K562 (cell line): ENCODE data around the gene DYNC2H1. TPM values are rescaled to one million over a fixed set of nuclear protein-coding genes. Genes with fewer than 3 reads are reported as not detected.

ENCODE experiments used
- ATAC-seq: fragments of 200-7000 bp; cut with Tn5 transposase; 3 replicates; pipeline ENCODE4 v1.9.1; 2020; ENCODE audit warnings: moderate library complexity
- BruUV-seq: library from RNA; stranded (reverse); fragments of 400-500 nt; replicated peaks from 2 replicates; lab custom pipeline; 2021; lab: Mats Ljungman, UMichigan
- CTCF ChIA-PET: fragments of 300-600 bp; formaldehyde crosslinking; extraction: SDS; loops from one replicate; lab custom pipeline; 2021; ENCODE audit warnings: low intra/inter-chr PET ratio; lab: Yijun Ruan, JAX
- POLR2A ChIA-PET: fragments of 300-600, 350-650 bp; sonication (Branson Sonifier 250); formaldehyde crosslinking; extraction: SDS; loops from one replicate; lab custom pipeline; 2021; ENCODE audit warnings: antibody characterized with exemption, inconsistent platforms; lab: Yijun Ruan, JAX
- DNase-seq, 4 experiments: peaks; one replicate each; pipeline versions ENCODE4 v3.0.0 to v3.0.0-alpha.2; 2011 to 2018; ENCODE audit warnings: low spot score in 3 of 4, mixed read lengths in 3 of 4; ENCODE audit errors: extremely low read depth in 1 of 4
- FAIRE-seq: peaks from 2 replicates; lab custom pipeline; 2011; peaks lifted over from hg19 to GRCh38; lab: Jason Lieb, UNC
- H2AFZ ChIP-seq: 2 replicates; pipeline ENCODE4 v1.6.0; 2011; ENCODE audit warnings: low read depth, low read length, control low read depth, inconsistent platforms
- H3K27ac ChIP-seq: fragments of 200-600 bp; 3 replicates; pipeline ENCODE4 v1.8.0; 2011; ENCODE audit warnings: low read depth, mild to moderate bottlenecking, control low read depth, inconsistent platforms, low read length, moderate library complexity, mixed read lengths; ENCODE audit errors: extremely low read depth
- H3K27me3 ChIP-seq, 2 experiments: fragments of 300-600 bp in 1 of 2; 2 replicates in 1 of 2; 3 replicates in 1 of 2; pipeline versions ENCODE4 v1.6.0 to v1.8.0; 2011; ENCODE audit warnings: inconsistent platforms in 2 of 2, low read length in 2 of 2, mild to moderate bottlenecking in 1 of 2, mixed read lengths in 1 of 2, moderate library complexity in 1 of 2; ENCODE audit not compliant: control insufficient read depth in 2 of 2, insufficient read depth in 2 of 2
- H3K36me3 ChIP-seq: fragments of 300-600 bp; 3 replicates; pipeline ENCODE4 v1.8.0; 2011; ENCODE audit warnings: mild to moderate bottlenecking, low read length, inconsistent platforms; ENCODE audit not compliant: control insufficient read depth, insufficient read depth
- H3K4me1 ChIP-seq, 2 experiments: fragments of 200-600 bp in 1 of 2; replicated peaks in 1 of 2; 2 replicates in 1 of 2; 3 replicates in 1 of 2; pipeline versions ENCODE4 v1.5.1 to v1.8.0; 2011; ENCODE audit warnings: inconsistent platforms in 2 of 2, low read length in 2 of 2, mild to moderate bottlenecking in 1 of 2, mixed read lengths in 1 of 2, moderate library complexity in 1 of 2; ENCODE audit not compliant: control insufficient read depth in 2 of 2, insufficient read depth in 2 of 2
- H3K4me2 ChIP-seq: 2 replicates; pipeline ENCODE4 v1.6.1; 2011; ENCODE audit warnings: low read length, control low read depth, inconsistent platforms, mixed read lengths; ENCODE audit not compliant: insufficient read depth
- H3K4me3 ChIP-seq: fragments of 200-600 bp; sonication (generic), shearing (Covaris generic); 2 replicates; pipeline ENCODE4 v1.5.1; 2016; ENCODE audit warnings: control low read depth, inconsistent platforms
- H3K79me2 ChIP-seq: fragments of 200-600 bp; 3 replicates; pipeline ENCODE4 v1.8.0; 2011; ENCODE audit warnings: low read length, inconsistent platforms; ENCODE audit not compliant: control insufficient read depth, insufficient read depth
- H3K9ac ChIP-seq, 2 experiments: 2 replicates each; pipeline versions ENCODE4 v1.6.0 to v1.6.1; 2011; ENCODE audit warnings: low read depth in 2 of 2, low read length in 2 of 2, control low read depth in 1 of 2, inconsistent platforms in 1 of 2, mild to moderate bottlenecking in 1 of 2, mixed read lengths in 1 of 2; ENCODE audit not compliant: insufficient read depth in 1 of 2
- H3K9me1 ChIP-seq: one replicate; pipeline ENCODE4 v1.6.0; 2011; ENCODE audit warnings: inconsistent platforms, mild to moderate bottlenecking, low read length, moderate library complexity; ENCODE audit not compliant: control insufficient read depth, insufficient read depth
- H3K9me3 ChIP-seq: replicated peaks from 2 replicates; pipeline ENCODE4 v1.5.1; 2011; ENCODE audit warnings: low read depth, low read length, inconsistent platforms; ENCODE audit not compliant: control insufficient read depth, insufficient read depth
- H4K20me1 ChIP-seq: replicated peaks from 2 replicates; pipeline ENCODE4 v1.6.1; 2011; ENCODE audit warnings: low read length, inconsistent platforms, mixed read lengths; ENCODE audit not compliant: control insufficient read depth, insufficient read depth
- ZFPM2 ChIP-seq: fragments of 250-450 bp; sonication (Bioruptor Pico); IDR thresholded peaks from 2 replicates; pipeline ENCODE4 v1.5.1; 2022; ENCODE audit warnings: mild to moderate bottlenecking
- WGBS: fragments of 100-300 bp; shearing (Covaris generic); methylation state at CpG from one replicate; pipeline ENCODE4 v1.1.6; 2016; ENCODE audit warnings: low coverage, mixed read lengths; ENCODE audit not compliant: insufficient coverage; ENCODE audit errors: missing lambda C conversion rate; 5-methylcytosine and 5-hydroxymethylcytosine counted together
- in situ Hi-C: fragments of 300-500 bp; cut with MboI; formaldehyde crosslinking; loops from 4 replicates; pipeline ENCODE4 v1.15.0; 2018; ENCODE audit warnings: inconsistent platforms, mixed read lengths
- intact Hi-C: fragments of 100-400 bp; cut with micrococcal nuclease; formaldehyde crosslinking; loops from 2 replicates; pipeline ENCODE4 v1.14.2; 2022
- polyA plus RNA-seq, 8 experiments: library from polyadenylated mRNA; depleted of rRNA in 4 of 8; stranded (reverse) in 5 of 8; unstranded in 3 of 8; fragments of >200 nt; fragmentation: Nextera tagmentation in 2 of 8; fragmentation: Illumina TruSeq in 1 of 8; extraction: Ambion mirVana in 2 of 8; extraction: Trizol in 1 of 8; gene quantifications; 2 replicates each; pipeline versions ENCODE4 v1.2.1 to v1.2.3, GENCODE V29; 2011 to 2014; ENCODE audit warnings: inconsistent platforms in 1 of 8, missing spikeins in 1 of 8
- total RNA-seq, 7 experiments: library from RNA; depleted of rRNA in 6 of 7; stranded (reverse); fragments of >200 nt in 6 of 7; fragmentation: Illumina TruSeq in 2 of 7; extraction: Trizol in 2 of 7; gene quantifications; 2 replicates each; pipeline versions ENCODE4 v1.2.1 to v1.2.3, GENCODE V29; 2011 to 2021; ENCODE audit warnings: low replicate concordance in 1 of 7
- TF ChIP-seq, protein P1 (sequence below): fragments of 250-450 bp; sonication (Bioruptor Pico); IDR thresholded peaks from 2 replicates; pipeline ENCODE4 v1.4.0; 2020; ENCODE audit warnings: mild to moderate bottlenecking, moderate library complexity

The DYNC2H1 gene
- total and polyA plus RNA-seq, 9 of the 15 experiments (the other 6 are each of a cell fraction or from before 2014, with no cell fraction given) = 0.08 to 0.64 (median 0.20) TPM

DNA sequence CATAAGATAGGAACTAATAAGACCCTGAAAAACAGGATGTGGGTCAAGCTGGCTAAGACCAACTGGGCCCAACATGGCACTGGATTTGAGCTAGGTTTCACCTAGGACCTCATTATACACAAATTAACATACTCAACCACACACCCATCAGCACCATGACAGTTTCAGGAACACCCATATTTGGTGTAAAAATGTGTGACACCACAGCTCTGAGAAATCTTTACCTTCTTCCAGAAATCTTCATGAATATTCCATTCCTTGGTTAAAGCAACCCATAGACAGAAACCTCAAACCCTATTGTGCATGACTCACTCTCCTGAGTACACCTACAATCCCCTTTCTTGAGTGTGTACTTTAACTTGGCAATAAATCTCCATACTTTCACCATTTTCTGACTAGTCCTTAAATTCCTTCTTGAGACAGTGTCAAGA is 378.8 kb downstream of the DYNC2H1 start (continued):
- TF ChIP-seq, protein P1, sequence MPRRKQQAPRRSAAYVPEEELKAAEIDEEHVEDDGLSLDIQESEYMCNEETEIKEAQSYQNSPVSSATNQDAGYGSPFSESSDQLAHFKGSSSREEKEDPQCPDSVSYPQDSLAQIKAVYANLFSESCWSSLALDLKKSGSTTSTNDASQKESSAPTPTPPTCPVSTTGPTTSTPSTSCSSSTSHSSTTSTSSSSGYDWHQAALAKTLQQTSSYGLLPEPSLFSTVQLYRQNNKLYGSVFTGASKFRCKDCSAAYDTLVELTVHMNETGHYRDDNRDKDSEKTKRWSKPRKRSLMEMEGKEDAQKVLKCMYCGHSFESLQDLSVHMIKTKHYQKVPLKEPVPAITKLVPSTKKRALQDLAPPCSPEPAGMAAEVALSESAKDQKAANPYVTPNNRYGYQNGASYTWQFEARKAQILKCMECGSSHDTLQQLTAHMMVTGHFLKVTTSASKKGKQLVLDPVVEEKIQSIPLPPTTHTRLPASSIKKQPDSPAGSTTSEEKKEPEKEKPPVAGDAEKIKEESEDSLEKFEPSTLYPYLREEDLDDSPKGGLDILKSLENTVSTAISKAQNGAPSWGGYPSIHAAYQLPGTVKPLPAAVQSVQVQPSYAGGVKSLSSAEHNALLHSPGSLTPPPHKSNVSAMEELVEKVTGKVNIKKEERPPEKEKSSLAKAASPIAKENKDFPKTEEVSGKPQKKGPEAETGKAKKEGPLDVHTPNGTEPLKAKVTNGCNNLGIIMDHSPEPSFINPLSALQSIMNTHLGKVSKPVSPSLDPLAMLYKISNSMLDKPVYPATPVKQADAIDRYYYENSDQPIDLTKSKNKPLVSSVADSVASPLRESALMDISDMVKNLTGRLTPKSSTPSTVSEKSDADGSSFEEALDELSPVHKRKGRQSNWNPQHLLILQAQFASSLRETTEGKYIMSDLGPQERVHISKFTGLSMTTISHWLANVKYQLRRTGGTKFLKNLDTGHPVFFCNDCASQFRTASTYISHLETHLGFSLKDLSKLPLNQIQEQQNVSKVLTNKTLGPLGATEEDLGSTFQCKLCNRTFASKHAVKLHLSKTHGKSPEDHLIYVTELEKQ = no peak

DNA sequence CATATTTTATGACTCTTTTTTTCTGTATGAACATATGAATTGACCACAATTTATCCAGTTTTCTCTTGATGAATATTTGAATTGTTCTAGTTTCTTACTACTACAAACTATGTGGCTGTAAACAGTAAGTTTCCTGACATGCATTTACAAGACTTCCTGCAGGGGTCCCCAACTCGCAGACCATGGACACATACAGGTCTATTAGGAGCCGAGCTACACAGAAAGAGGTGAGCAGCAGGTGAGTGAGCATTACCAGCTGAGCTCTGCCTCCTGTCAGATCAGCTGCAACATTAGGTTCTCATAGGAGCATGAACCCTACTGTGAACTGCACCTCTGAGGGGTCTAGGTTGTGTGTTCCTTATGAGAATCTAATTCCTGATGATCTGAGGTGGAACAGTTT is 379.4 kb downstream of the DYNC2H1 start:
- Histone ChIP-seq H3K27me3 (no peaks in the 10 kb centered on the region), H4K20me1 (no peaks in the 10 kb centered on the region), H3K79me2 (no peaks in the 10 kb centered on the region), H3K4me1 (no peaks in the 10 kb centered on the region), H3K9ac (no peak overlapping the region), H2AFZ (no peak overlapping the region), H3K9me1 (no peaks in the 10 kb centered on the region), H3K27ac (no peak overlapping the region), H3K9me3 (no peaks in the 10 kb centered on the region), H3K4me2 (no peak overlapping the region), H3K4me3 (no peak overlapping the region), H3K36me3 (no peaks in the 10 kb centered on the region)
- POLR2A ChIA-PET = no interaction called here
- CTCF ChIA-PET = no interaction called here
- no peak for DNase-seq
- in situ Hi-C loops (no loop called here), intact Hi-C loops (no loop called here)
- BruUV-seq = no TSS peak
- 0% methylated on average over 2 of the region's 2 CpGs for WGBS
- no peak for TF ChIP-seq ZFPM2 (CRISPR knock-in tag)
- no peak for FAIRE-seq
- ATAC-seq = no peak
